HEK293 (cell line): Measurements from ENCODE around the gene SMNDC1.

ENCODE experiments used
- BCL11A ChIP-seq: fragments of 450-650 bp; formaldehyde crosslinking; IDR thresholded peaks from 2 replicates; pipeline ENCODE4 v1.5.1; 2016; ENCODE audit warnings: low read depth, missing biosample characterization, missing genetic modification characterization
- GLIS2 ChIP-seq: fragments of 450-650 bp; formaldehyde crosslinking; IDR thresholded peaks from 2 replicates; pipeline ENCODE4 v1.5.1; 2016; ENCODE audit warnings: missing biosample characterization, missing genetic modification characterization
- HOXD13 ChIP-seq: sonication (generic); formaldehyde crosslinking; IDR thresholded peaks from 2 replicates; pipeline ENCODE4 v1.8.0; 2022; ENCODE audit warnings: missing genetic modification reagents, borderline replicate concordance
- OSR2 ChIP-seq: fragments of 450-650 bp; formaldehyde crosslinking; IDR thresholded peaks from 2 replicates; pipeline ENCODE4 v1.5.1; 2016; ENCODE audit warnings: missing biosample characterization, missing genetic modification characterization
- PATZ1 ChIP-seq: fragments of 450-650 bp; formaldehyde crosslinking; IDR thresholded peaks from 2 replicates; pipeline ENCODE4 v1.5.1; 2016; ENCODE audit warnings: missing biosample characterization, missing genetic modification characterization
- REPIN1 ChIP-seq: fragments of 450-650 bp; formaldehyde crosslinking; IDR thresholded peaks from 2 replicates; pipeline ENCODE4 v1.5.1; 2017; ENCODE audit warnings: missing biosample characterization, missing genetic modification characterization, low read depth
- SALL2 ChIP-seq: fragments of 450-650 bp; formaldehyde crosslinking; IDR thresholded peaks from 2 replicates; pipeline ENCODE4 v1.5.0; 2017; ENCODE audit warnings: missing biosample characterization, mild to moderate bottlenecking, missing genetic modification characterization, borderline replicate concordance
- SCRT1 ChIP-seq: fragments of 450-650 bp; formaldehyde crosslinking; IDR thresholded peaks from 2 replicates; pipeline ENCODE4 v1.5.1; 2016; ENCODE audit warnings: missing biosample characterization, missing genetic modification characterization, borderline replicate concordance
- SP7 ChIP-seq: fragments of 450-650 bp; formaldehyde crosslinking; IDR thresholded peaks from 2 replicates; pipeline ENCODE4 v1.5.1; 2016; ENCODE audit warnings: missing biosample characterization, missing genetic modification characterization
- TCF7L2 ChIP-seq: IDR thresholded peaks from 2 replicates; pipeline ENCODE4 v1.6.1; 2011; ENCODE audit warnings: low read depth, mild to moderate bottlenecking, inconsistent platforms, low read length, moderate library complexity, borderline replicate concordance
- ZFP37 ChIP-seq: fragments of 450-650 bp; formaldehyde crosslinking; IDR thresholded peaks from 2 replicates; pipeline ENCODE4 v1.5.1; 2016; ENCODE audit warnings: missing biosample characterization, missing genetic modification characterization
- ZIC2 ChIP-seq: fragments of 450-650 bp; formaldehyde crosslinking; IDR thresholded peaks from 2 replicates; pipeline ENCODE4 v1.5.1; 2016; ENCODE audit warnings: missing biosample characterization, missing genetic modification characterization
- ZNF112 ChIP-seq: fragments of 450-650 bp; formaldehyde crosslinking; IDR thresholded peaks from 2 replicates; pipeline ENCODE4 v1.5.0; 2017; ENCODE audit warnings: missing biosample characterization, missing genetic modification characterization
- ZNF121 ChIP-seq: fragments of 450-650 bp; formaldehyde crosslinking; IDR thresholded peaks from 2 replicates; pipeline ENCODE4 v1.5.1; 2016; ENCODE audit warnings: missing biosample characterization, missing genetic modification characterization
- ZNF157 ChIP-seq: fragments of 450-650 bp; formaldehyde crosslinking; IDR thresholded peaks from 2 replicates; pipeline ENCODE4 v1.5.1; 2016; ENCODE audit warnings: missing biosample characterization, missing genetic modification characterization
- ZNF174 ChIP-seq: fragments of 450-650 bp; formaldehyde crosslinking; IDR thresholded peaks from 2 replicates; pipeline ENCODE4 v1.5.0; 2017; ENCODE audit warnings: missing biosample characterization, mild to moderate bottlenecking, missing genetic modification characterization
- ZNF24 ChIP-seq: fragments of 450-650 bp; formaldehyde crosslinking; IDR thresholded peaks from 2 replicates; pipeline ENCODE4 v1.5.1; 2016; ENCODE audit warnings: missing biosample characterization, missing genetic modification characterization
- ZNF248 ChIP-seq: fragments of 450-650 bp; formaldehyde crosslinking; IDR thresholded peaks from 2 replicates; pipeline ENCODE4 v1.5.1; 2017; ENCODE audit warnings: missing biosample characterization, missing genetic modification characterization
- ZNF266 ChIP-seq: fragments of 450-650 bp; formaldehyde crosslinking; IDR thresholded peaks from 2 replicates; pipeline ENCODE4 v1.5.1; 2016; ENCODE audit warnings: missing biosample characterization, missing genetic modification characterization, low read depth
- ZNF366 ChIP-seq: fragments of 450-650 bp; formaldehyde crosslinking; conservative IDR thresholded peaks from 2 replicates; pipeline ENCODE4 v1.5.1; 2016; ENCODE audit warnings: missing biosample characterization, missing genetic modification characterization
- ZNF398 ChIP-seq: fragments of 450-650 bp; formaldehyde crosslinking; IDR thresholded peaks from 2 replicates; pipeline ENCODE4 v1.5.1; 2017; ENCODE audit warnings: missing biosample characterization, missing genetic modification characterization
- ZNF449 ChIP-seq: fragments of 450-650 bp; formaldehyde crosslinking; IDR thresholded peaks from 2 replicates; pipeline ENCODE4 v1.5.1; 2017; ENCODE audit warnings: missing biosample characterization, mild to moderate bottlenecking, missing genetic modification characterization, moderate library complexity
- ZNF48 ChIP-seq: fragments of 450-650 bp; formaldehyde crosslinking; IDR thresholded peaks from 2 replicates; pipeline ENCODE4 v1.5.1; 2016; ENCODE audit warnings: missing biosample characterization, missing genetic modification characterization
- ZNF521 ChIP-seq: fragments of 450-650 bp; formaldehyde crosslinking; IDR thresholded peaks from 2 replicates; pipeline ENCODE4 v1.5.1; 2017; ENCODE audit warnings: missing biosample characterization, mild to moderate bottlenecking, missing genetic modification characterization
- ZNF544 ChIP-seq: fragments of 450-650 bp; formaldehyde crosslinking; IDR thresholded peaks from 2 replicates; pipeline ENCODE4 v1.5.0; 2017; ENCODE audit warnings: missing biosample characterization, missing genetic modification characterization
- ZNF548 ChIP-seq: fragments of 450-650 bp; formaldehyde crosslinking; IDR thresholded peaks from 2 replicates; pipeline ENCODE4 v1.5.1; 2016; ENCODE audit warnings: missing biosample characterization, missing genetic modification characterization
- ZNF549 ChIP-seq: fragments of 450-650 bp; IDR thresholded peaks from 2 replicates; pipeline ENCODE4 v1.5.1; 2018; ENCODE audit warnings: missing biosample characterization, missing genetic modification characterization, mild to moderate bottlenecking, inconsistent platforms, moderate library complexity
- ZNF558 ChIP-seq: fragments of 450-650 bp; formaldehyde crosslinking; IDR thresholded peaks from 2 replicates; pipeline ENCODE4 v1.5.1; 2016; ENCODE audit warnings: missing biosample characterization, missing genetic modification characterization
- ZNF664 ChIP-seq: fragments of 450-650 bp; formaldehyde crosslinking; IDR thresholded peaks from 2 replicates; pipeline ENCODE4 v1.5.1; 2016; ENCODE audit warnings: missing biosample characterization, missing genetic modification characterization
- ZNF670 ChIP-seq: fragments of 450-650 bp; formaldehyde crosslinking; IDR thresholded peaks from 2 replicates; pipeline ENCODE4 v1.5.1; 2016; ENCODE audit warnings: missing biosample characterization, missing genetic modification characterization, low read depth
- ZNF692 ChIP-seq: fragments of 450-650 bp; formaldehyde crosslinking; IDR thresholded peaks from 2 replicates; pipeline ENCODE4 v1.5.1; 2016; ENCODE audit warnings: missing biosample characterization, missing genetic modification characterization
- ZNF701 ChIP-seq: fragments of 450-650 bp; formaldehyde crosslinking; IDR thresholded peaks from 2 replicates; pipeline ENCODE4 v1.5.1; 2016; ENCODE audit warnings: missing biosample characterization, missing genetic modification characterization
- ZNF704 ChIP-seq: fragments of 450-650 bp; formaldehyde crosslinking; IDR thresholded peaks from 2 replicates; pipeline ENCODE4 v1.5.1; 2016; ENCODE audit warnings: missing biosample characterization, missing genetic modification characterization
- ZNF707 ChIP-seq: fragments of 450-650 bp; formaldehyde crosslinking; IDR thresholded peaks from 2 replicates; pipeline ENCODE4 v1.5.1; 2016; ENCODE audit warnings: missing biosample characterization, missing genetic modification characterization
- ZSCAN16 ChIP-seq: fragments of 450-650 bp; formaldehyde crosslinking; IDR thresholded peaks from 2 replicates; pipeline ENCODE4 v1.5.1; 2016; ENCODE audit warnings: missing biosample characterization, missing genetic modification characterization
- ZSCAN30 ChIP-seq: fragments of 450-650 bp; IDR thresholded peaks from 2 replicates; pipeline ENCODE4 v1.5.1; 2018; ENCODE audit warnings: missing biosample characterization, mild to moderate bottlenecking, missing genetic modification characterization, moderate library complexity

The SMNDC1 gene

GRCh38 chr10:110304780-110305421, at the start of gene SMNDC1 (continued):
- TF ChIP-seq ZNF449 (no peak), ZNF157 (no peak), ZNF398 (tag by site-specific recombination) (peak; percentile 73), BCL11A (tag by site-specific recombination) (no peak), ZIC2 (tag by site-specific recombination) (no peak), ZNF544 (tag by site-specific recombination) (no peak), ZNF248 (tag by site-specific recombination) (no peak), ZNF558 (tag by site-specific recombination) (no peak), ZNF48 (no peak), ZSCAN16 (tag by site-specific recombination) (no peak), ZNF266 (tag by site-specific recombination) (no peak), ZNF174 (tag by site-specific recombination) (no peak), ZNF549 (tag by site-specific recombination) (no peak), SP7 (tag by site-specific recombination) (no peak), PATZ1 (tag by site-specific recombination) (peak; percentile 81), ZNF112 (tag by site-specific recombination) (no peak), ZNF664 (no peak), ZNF692 (tag by site-specific recombination) (no peak), ZNF24 (tag by site-specific recombination) (no peak), ZNF366 (tag by site-specific recombination) (peak; percentile 98), GLIS2 (peak; percentile 46), HOXD13 (CRISPR knock-in tag) (no peak), ZNF670 (tag by site-specific recombination) (no peak), ZNF121 (no peak), ZNF704 (tag by site-specific recombination) (no peak), ZFP37 (tag by site-specific recombination) (no peak), SALL2 (tag by site-specific recombination) (no peak), SCRT1 (tag by site-specific recombination) (no peak), ZNF707 (no peak), ZNF521 (no peak), ZNF701 (tag by site-specific recombination) (no peak), REPIN1 (tag by site-specific recombination) (no peak), ZNF548 (tag by site-specific recombination) (no peak), ZSCAN30 (no peak), TCF7L2 (no peak), OSR2 (tag by site-specific recombination) (peak; percentile 35; the same call in 1 of the 2 replicates)
